K562 (cell line): ENCODE measurements around the gene GPX5. TPM values are rescaled to one million over a fixed set of nuclear protein-coding genes. Genes with fewer than 3 reads are reported as not detected.

ENCODE experiments used
- ARNT ChIP-seq, 2 experiments: fragments of 450-650 bp; IDR thresholded peaks; 2 replicates each; pipeline ENCODE4 v1.6.1; 2016; ENCODE audit warnings: mild to moderate bottlenecking in 1 of 2
- BHLHE40 ChIP-seq: IDR thresholded peaks from 2 replicates; pipeline ENCODE4 v1.6.1; 2011; ENCODE audit warnings: low read length, improper control_type of control experiment
- COPS2 ChIP-seq: fragments of 450-650 bp; conservative IDR thresholded peaks from 2 replicates; pipeline ENCODE4 v1.6.1; 2016; ENCODE audit warnings: mild to moderate bottlenecking, moderate library complexity
- CREB3 ChIP-seq: fragments of 450-650 bp; conservative IDR thresholded peaks from 2 replicates; pipeline ENCODE4 v1.6.1; 2016; ENCODE audit warnings: missing genetic modification characterization, low read depth, mild to moderate bottlenecking, missing compliant biosample characterization, moderate library complexity
- E2F5 ChIP-seq: sonication (generic); formaldehyde crosslinking; IDR thresholded peaks from 2 replicates; pipeline ENCODE4 v1.8.0; 2022; ENCODE audit warnings: mild to moderate bottlenecking, missing genetic modification reagents
- ELF4 ChIP-seq: fragments of 450-650 bp; formaldehyde crosslinking; IDR thresholded peaks from 2 replicates; pipeline ENCODE4 v1.4.0; 2022; ENCODE audit warnings: missing genetic modification characterization
- GABPB1 ChIP-seq: sonication (generic); formaldehyde crosslinking; IDR thresholded peaks from 2 replicates; pipeline ENCODE4 v1.8.0; 2022; ENCODE audit warnings: mild to moderate bottlenecking, missing genetic modification reagents
- HNRNPLL ChIP-seq: fragments of 200-400 bp; formaldehyde crosslinking; IDR thresholded peaks from 2 replicates; pipeline ENCODE4 v1.6.1; 2017; ENCODE audit warnings: low read length, low read depth, mild to moderate bottlenecking; ENCODE audit not compliant: poor library complexity, severe bottlenecking
- IFI16 ChIP-seq: fragments of 250-450 bp; sonication (Bioruptor Pico); IDR thresholded peaks from 2 replicates; pipeline ENCODE4 v2.1.2; 2022; ENCODE audit warnings: mild to moderate bottlenecking, inconsistent platforms
- KAT2B ChIP-seq: IDR thresholded peaks from one replicate; pipeline ENCODE4 v1.6.1; 2012; ENCODE audit warnings: low read depth, mild to moderate bottlenecking, control low read depth, inconsistent platforms, low read length, moderate library complexity
- MAFF ChIP-seq: IDR thresholded peaks from 2 replicates; pipeline ENCODE4 v1.6.1; 2012; ENCODE audit warnings: low read length, improper control_type of control experiment
- MAFG ChIP-seq: fragments of 450-650 bp; conservative IDR thresholded peaks from 2 replicates; pipeline ENCODE4 v1.6.1; 2016; ENCODE audit warnings: missing genetic modification characterization, missing compliant biosample characterization
- MBD2 ChIP-seq: sonication (generic); IDR thresholded peaks from 2 replicates; pipeline ENCODE4 v1.6.1; 2016; ENCODE audit warnings: low read depth, borderline replicate concordance
- PTRF ChIP-seq: fragments of 450-650 bp; IDR thresholded peaks from 2 replicates; pipeline ENCODE4 v1.6.1; 2016; ENCODE audit warnings: mild to moderate bottlenecking, missing genetic modification characterization, missing compliant biosample characterization
- PYGO2 ChIP-seq: fragments of 450-650 bp; IDR thresholded peaks from 2 replicates; pipeline ENCODE4 v1.6.1; 2016; ENCODE audit warnings: mild to moderate bottlenecking, missing genetic modification characterization, moderate library complexity, missing compliant biosample characterization
- RBFOX2 ChIP-seq: fragments of 200-400 bp; formaldehyde crosslinking; IDR thresholded peaks from 2 replicates; pipeline ENCODE4 v1.6.1; 2017; ENCODE audit warnings: low read depth, mild to moderate bottlenecking, low read length, moderate library complexity
- RCOR1 ChIP-seq, 2 experiments: IDR thresholded peaks; 2 replicates each; pipeline ENCODE4 v1.6.1; 2012; ENCODE audit warnings: low read depth in 2 of 2, low read length in 2 of 2, borderline replicate concordance in 1 of 2, improper control_type of control experiment in 1 of 2
- SMARCC2 ChIP-seq: fragments of 450-650 bp; IDR thresholded peaks from 2 replicates; pipeline ENCODE4 v1.6.1; 2017; ENCODE audit warnings: antibody characterized with exemption, moderate library complexity, mild to moderate bottlenecking, low read depth
- TAL1 ChIP-seq: fragments of 450-650 bp; IDR thresholded peaks from 2 replicates; pipeline ENCODE4 v1.6.1; 2016; ENCODE audit warnings: mild to moderate bottlenecking
- TOE1 ChIP-seq, 2 experiments: fragments of 450-650 bp in 1 of 2; sonication (generic) in 1 of 2; formaldehyde crosslinking in 1 of 2; IDR thresholded peaks; 2 replicates each; pipeline versions ENCODE4 v1.7.1 to v1.8.0; 2016 to 2022; ENCODE audit warnings: borderline replicate concordance in 2 of 2, mild to moderate bottlenecking in 2 of 2, antibody characterized with exemption in 1 of 2, inconsistent platforms in 1 of 2, low read depth in 1 of 2, missing genetic modification reagents in 1 of 2, moderate library complexity in 1 of 2
- ZFP36 ChIP-seq: fragments of 150-350 bp; IDR thresholded peaks from 2 replicates; pipeline ENCODE4 v1.6.1; 2018; ENCODE audit warnings: low read length, low read depth; ENCODE audit not compliant: partially characterized antibody
- ZKSCAN3 ChIP-seq: fragments of 250-450 bp; sonication (Bioruptor Pico); IDR thresholded peaks from 2 replicates; pipeline ENCODE4 v1.4.0; 2020
- ZNF384 ChIP-seq: IDR thresholded peaks from 2 replicates; pipeline ENCODE4 v1.6.1; 2012; ENCODE audit warnings: low read depth, low read length, improper control_type of control experiment
- ZNF41 ChIP-seq: fragments of 250-450 bp; sonication (Bioruptor Pico); conservative IDR thresholded peaks from 2 replicates; pipeline ENCODE4 v1.4.0; 2020; ENCODE audit warnings: mild to moderate bottlenecking
- ZZZ3 ChIP-seq: fragments of 450-650 bp; IDR thresholded peaks from 2 replicates; pipeline ENCODE4 v1.6.1; 2016; ENCODE audit warnings: antibody characterized with exemption, mild to moderate bottlenecking, moderate library complexity
- polyA plus RNA-seq, 8 experiments: library from polyadenylated mRNA; depleted of rRNA in 4 of 8; stranded (reverse) in 5 of 8; unstranded in 3 of 8; fragments of >200 nt; fragmentation: Nextera tagmentation in 2 of 8; fragmentation: Illumina TruSeq in 1 of 8; extraction: Ambion mirVana in 2 of 8; extraction: Trizol in 1 of 8; gene quantifications; 2 replicates each; pipeline versions ENCODE4 v1.2.1 to v1.2.3, GENCODE V29; 2011 to 2014; ENCODE audit warnings: inconsistent platforms in 1 of 8, missing spikeins in 1 of 8
- total RNA-seq, 7 experiments: library from RNA; depleted of rRNA in 6 of 7; stranded (reverse); fragments of >200 nt in 6 of 7; fragmentation: Illumina TruSeq in 2 of 7; extraction: Trizol in 2 of 7; gene quantifications; 2 replicates each; pipeline versions ENCODE4 v1.2.1 to v1.2.3, GENCODE V29; 2011 to 2021; ENCODE audit warnings: low replicate concordance in 1 of 7
- TF ChIP-seq, protein P1 (sequence below): sonication (generic); formaldehyde crosslinking; IDR thresholded peaks from 2 replicates; pipeline ENCODE4 v1.8.0; 2022; ENCODE audit warnings: mild to moderate bottlenecking, missing genetic modification reagents, borderline replicate concordance

The GPX5 gene
- total and polyA plus RNA-seq, 9 of the 15 experiments (the other 6 are each of a cell fraction or from before 2014, with no cell fraction given) = 0.07 to 0.18 (median 0.15) TPM; not detected in 6

DNA sequence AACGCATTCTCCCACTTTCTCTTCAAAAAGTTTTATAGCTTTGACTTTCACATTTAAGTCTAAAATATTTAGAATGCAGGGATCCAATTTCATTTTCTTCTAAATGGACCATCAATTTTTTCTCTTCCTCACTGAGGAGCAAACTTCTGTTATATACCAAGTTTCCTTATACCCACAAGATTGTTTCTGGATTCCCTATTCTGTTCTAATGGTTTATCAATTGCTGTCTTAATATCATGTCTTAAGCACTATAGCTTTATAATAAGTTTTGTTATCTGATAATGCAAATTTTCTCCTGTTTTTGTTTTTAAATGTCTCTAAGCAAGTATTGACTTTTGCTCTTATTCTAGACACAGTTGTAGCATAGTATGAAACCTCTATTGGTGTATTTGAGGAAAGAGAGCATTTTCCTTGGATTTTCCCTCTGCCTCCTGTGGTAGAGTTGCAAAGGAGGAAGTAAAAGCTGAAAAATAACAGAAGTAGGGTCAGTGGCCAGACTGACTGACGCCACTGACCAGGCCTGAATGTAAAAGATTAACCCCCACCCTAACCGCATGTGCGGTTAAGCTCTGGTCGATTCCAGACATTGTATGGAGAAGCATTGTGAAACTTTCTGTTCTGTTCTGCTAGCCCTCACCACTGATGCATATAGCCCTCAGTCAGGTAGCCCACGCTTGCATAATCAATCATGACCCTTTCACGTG lies 40.3 kb downstream of the GPX5 start (continued):
- TF ChIP-seq CREB3 (tag) (no peak), KAT2B (no peak), BHLHE40 (peak; percentile 76), ZNF384 (no peak), ELF4 (CRISPR knock-in tag) (no peak), ZZZ3 (no peak), ZKSCAN3 (CRISPR knock-in tag) (no peak), MBD2 (peak; percentile 74), SMARCC2 (peak; percentile 91), TOE1 (IDR thresholded peaks at IDR 0.05; ENCODE audit: borderline replicate concordance) (0 out of 2 replicates have a peak, but pooled peaks have one; percentile 30), TOE1 (CRISPR knock-in tag; IDR thresholded peaks at IDR 0.05; ENCODE audit: borderline replicate concordance, low read depth) (no peak), COPS2 (no peak), E2F5 (no peak), HNRNPLL (no peak), PYGO2 (tag) (peak; percentile 67; the same call in 1 of the 2 replicates), MAFF (no peak), ARNT (IDR thresholded peaks at IDR 0.05) (peak; percentile 40 to 72; a peak in 2 of 4 replicates), TAL1 (peak; percentile 90), IFI16 (CRISPR knock-in tag) (no peak), MAFG (tag) (no peak), RCOR1 (IDR thresholded peaks at IDR 0.05; ENCODE audit: borderline replicate concordance in 1 of 2, low read depth in 2 of 2, low read length in 2 of 2) (peak in 1 of 2 experiments; percentile 85; a peak in 2 of 4 replicates), GABPB1 (CRISPR knock-in tag) (peak; percentile 61; the same call in 1 of the 2 replicates), ZNF41 (CRISPR knock-in tag) (no peak), RBFOX2 (no peak), ZFP36 (no peak), PTRF (tag) (no peak)
- TF ChIP-seq, protein P1, sequence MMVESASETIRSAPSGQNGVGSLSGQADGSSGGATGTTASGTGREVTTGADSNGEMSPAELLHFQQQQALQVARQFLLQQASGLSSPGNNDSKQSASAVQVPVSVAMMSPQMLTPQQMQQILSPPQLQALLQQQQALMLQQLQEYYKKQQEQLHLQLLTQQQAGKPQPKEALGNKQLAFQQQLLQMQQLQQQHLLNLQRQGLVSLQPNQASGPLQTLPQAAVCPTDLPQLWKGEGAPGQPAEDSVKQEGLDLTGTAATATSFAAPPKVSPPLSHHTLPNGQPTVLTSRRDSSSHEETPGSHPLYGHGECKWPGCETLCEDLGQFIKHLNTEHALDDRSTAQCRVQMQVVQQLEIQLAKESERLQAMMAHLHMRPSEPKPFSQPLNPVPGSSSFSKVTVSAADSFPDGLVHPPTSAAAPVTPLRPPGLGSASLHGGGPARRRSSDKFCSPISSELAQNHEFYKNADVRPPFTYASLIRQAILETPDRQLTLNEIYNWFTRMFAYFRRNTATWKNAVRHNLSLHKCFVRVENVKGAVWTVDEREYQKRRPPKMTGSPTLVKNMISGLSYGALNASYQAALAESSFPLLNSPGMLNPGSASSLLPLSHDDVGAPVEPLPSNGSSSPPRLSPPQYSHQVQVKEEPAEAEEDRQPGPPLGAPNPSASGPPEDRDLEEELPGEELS (CRISPR knock-in tag) = no peak
